Measurements from ENCODE around the gene CDK17.
A peak's percentile ranks its signal among the peaks of the same experiment; 100 is the strongest.
"Not testable (repeated sequence)": the region's sequence is repeated elsewhere in the genome, so short reads cannot be mapped to it uniquely, and the experiment has no call there.

CDK17 gene

DNA sequence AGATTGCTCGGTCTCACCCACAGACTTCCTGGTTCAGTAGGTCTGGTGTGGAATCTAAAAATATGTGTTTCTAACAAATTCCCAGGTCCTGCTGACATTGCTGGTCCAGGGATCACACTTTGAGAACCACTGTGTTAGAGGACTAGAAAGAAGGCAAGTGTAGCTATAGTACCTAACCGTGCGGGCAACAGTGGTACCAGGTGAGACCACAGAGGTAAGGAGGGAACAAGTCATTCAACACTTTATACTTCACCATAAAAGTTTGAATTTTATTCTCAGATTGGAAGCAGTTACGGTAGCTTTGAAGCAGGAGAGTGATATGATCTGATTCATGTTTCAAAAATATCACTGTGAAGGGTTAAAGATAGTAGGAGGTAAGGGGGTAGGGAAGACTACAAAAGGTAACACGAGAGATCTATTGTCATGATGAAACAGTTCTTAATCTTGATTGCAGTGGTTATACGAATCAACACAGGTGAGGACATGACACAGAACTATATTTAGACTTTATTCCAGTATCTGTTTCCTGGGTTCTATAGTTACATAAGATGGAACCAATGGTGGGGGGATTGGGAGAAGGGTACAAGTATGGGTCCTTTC, 73.5 kb downstream of the CDK17 start:
- no peaks in the 10 kb centered on the region for H3K4me1 ChIP-seq
- no peaks in the 10 kb centered on the region for H3K9me3 ChIP-seq
- no peak overlapping the region for H3K4me3 ChIP-seq
- DNase-seq (ENCODE audit: low spot score in 2 of 2), result no peak
- peaks cover 8% of the 10 kb centered on the region for H3K36me3 ChIP-seq (replicated peaks)
- in situ Hi-C loops (cut with MboI; ENCODE audit: low sequenced_read_pairs), result no loop called here
- no peaks in the 10 kb centered on the region for H3K27me3 ChIP-seq (ENCODE audit: low read depth)

DNA sequence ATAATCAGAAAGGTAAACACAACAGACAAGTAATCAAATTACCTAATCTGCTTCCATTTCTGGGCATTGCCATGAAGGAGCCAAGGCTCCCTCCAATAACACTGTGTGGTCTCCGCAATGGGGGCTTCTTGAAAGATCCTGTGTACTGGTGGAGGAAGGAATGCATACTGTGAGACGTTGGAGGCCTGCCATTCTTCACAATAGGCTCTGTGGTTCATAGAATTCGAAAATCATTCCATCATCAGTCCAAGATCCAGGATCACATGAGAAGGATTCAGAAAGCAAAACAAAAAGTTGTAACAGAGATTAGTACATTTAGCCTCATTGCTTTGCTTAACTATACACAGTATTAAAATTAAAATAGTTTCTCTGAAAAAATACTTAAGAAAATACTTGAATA, 76.3 kb downstream of the CDK17 start:
- Histone ChIP-seq H3K4me1 (no peaks in the 10 kb centered on the region), H3K9me3 (no peaks in the 10 kb centered on the region), H3K4me3 (no peak overlapping the region), H3K36me3 (replicated peaks) (peaks cover 6% of the 10 kb centered on the region), H3K27me3 (ENCODE audit: low read depth) (no peaks in the 10 kb centered on the region)
- in situ Hi-C loops (cut with MboI; ENCODE audit: low sequenced_read_pairs), result no loop called here
- DNase-seq (ENCODE audit: low spot score in 2 of 2), result no peak

DNA sequence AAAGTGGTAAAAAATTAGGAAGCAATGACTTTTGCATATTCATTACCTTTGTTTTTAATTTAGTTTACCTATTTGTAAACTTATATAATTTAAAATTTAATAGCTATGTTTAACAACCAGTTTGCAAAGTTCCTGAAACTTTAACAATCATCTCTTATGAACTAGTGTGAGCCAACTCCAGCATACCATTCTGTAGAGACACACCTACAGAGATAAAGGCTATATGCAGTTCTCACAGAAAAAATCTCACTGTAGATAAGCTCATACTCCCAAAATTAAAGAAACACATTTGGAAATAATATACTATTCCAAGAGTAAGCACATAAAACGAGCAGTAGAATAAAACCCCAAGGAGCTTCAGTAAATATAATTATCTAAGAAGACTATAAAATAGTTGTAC, 77.5 kb downstream of the CDK17 start:
- Histone ChIP-seq H3K27me3 (ENCODE audit: low read depth) (no peaks in the 10 kb centered on the region), H3K4me3 (no peak overlapping the region), H3K36me3 (replicated peaks) (peaks cover 6% of the 10 kb centered on the region), H3K9me3 (no peaks in the 10 kb centered on the region), H3K4me1 (no peaks in the 10 kb centered on the region)
- in situ Hi-C loops (cut with MboI; ENCODE audit: low sequenced_read_pairs), result no loop called here
- DNase-seq (ENCODE audit: low spot score in 2 of 2), result no peak

DNA sequence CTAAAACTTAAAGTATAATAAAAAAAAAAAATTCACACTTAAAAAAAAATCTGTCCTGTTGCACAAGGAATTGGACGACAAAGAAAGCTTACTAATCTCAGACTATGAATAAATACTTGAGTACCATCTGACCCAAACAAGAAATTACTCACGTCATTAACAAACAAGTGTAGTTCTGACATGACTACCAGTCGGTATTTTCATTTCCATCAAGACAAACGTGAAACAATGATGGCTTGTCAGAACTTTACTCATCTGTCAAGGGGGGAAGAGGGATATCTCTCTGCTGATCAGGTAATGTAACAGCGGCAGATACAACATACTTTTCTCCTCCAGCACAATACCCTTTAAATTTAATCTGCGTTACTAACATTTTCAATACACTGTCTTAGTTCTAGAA, 78.3 kb downstream of the CDK17 start:
- Histone ChIP-seq H3K27me3 (ENCODE audit: low read depth) (no peaks in the 10 kb centered on the region), H3K36me3 (replicated peaks) (peaks cover 5% of the 10 kb centered on the region), H3K4me3 (no peak overlapping the region), H3K9me3 (no peaks in the 10 kb centered on the region), H3K4me1 (no peaks in the 10 kb centered on the region)
- DNase-seq (ENCODE audit: low spot score in 2 of 2), result no peak
- in situ Hi-C loops (cut with MboI; ENCODE audit: low sequenced_read_pairs), result no loop called here

DNA sequence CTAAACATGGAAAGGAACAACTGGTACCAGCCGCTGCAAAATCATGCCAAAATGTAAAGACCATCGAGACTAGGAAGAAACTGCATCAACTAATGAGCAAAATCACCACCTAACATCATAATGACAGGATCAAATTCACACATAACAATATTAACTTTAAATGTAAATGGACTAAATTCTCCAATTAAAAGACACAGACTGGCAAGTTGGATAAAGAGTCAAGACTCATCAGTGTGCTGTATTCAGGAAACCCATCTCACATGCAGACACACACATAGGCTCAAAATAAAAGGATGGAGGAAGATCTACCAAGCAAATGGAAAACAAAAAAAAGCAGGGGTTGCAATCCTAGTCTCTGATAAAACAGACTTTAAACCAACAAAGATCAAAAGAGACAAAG, 82.4 kb downstream of the CDK17 start:
- H3K4me1 ChIP-seq; H3K9me3 ChIP-seq; DNase-seq (ENCODE audit: low spot score in 2 of 2); H3K36me3 ChIP-seq (replicated peaks); in situ Hi-C loops (cut with MboI; ENCODE audit: low sequenced_read_pairs); H3K4me3 ChIP-seq; H3K27me3 ChIP-seq (ENCODE audit: low read depth): not testable (repeated sequence)

DNA sequence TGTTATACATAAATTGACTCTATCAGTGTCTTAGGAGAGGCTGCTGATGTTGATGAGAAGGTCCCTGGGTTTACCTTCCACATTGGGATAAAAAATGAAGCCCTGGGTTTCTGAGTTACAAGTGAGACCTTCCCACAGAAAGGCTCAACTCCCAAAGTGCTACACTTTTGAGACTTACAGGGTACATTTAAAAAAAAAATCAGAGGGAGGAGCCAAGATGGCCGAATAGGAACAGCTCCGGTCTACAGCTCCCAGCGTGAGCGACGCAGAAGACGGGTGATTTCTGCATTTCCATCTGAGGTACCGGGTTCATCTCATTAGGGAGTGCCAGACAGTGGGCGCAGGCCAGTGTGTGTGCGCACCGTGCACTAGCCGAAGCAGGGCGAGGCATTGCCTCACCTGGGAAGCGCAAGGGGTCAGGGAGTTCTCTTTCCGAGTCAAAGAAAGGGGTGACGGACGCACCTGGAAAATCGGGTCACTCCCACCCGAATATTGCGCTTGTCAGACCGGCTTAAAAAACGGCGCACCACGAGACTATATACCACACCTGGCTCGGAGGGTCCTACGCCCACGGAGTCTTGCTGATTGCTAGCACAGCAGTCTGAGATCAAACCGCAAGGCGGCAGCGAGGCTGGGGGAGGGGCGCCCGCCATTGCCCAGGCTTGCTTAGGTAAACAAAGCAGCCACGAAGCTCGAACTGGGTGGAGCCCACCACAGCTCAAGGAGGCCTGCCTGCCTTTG, 84.3 kb downstream of the CDK17 start:
- H3K4me3 ChIP-seq, result peak overlapping the region; percentile 62
- DNase-seq (ENCODE audit: low spot score in 2 of 2), result peak in 1 of 2 experiments; percentile 23
- H3K4me1 ChIP-seq; H3K27me3 ChIP-seq (ENCODE audit: low read depth); in situ Hi-C loops (cut with MboI; ENCODE audit: low sequenced_read_pairs); H3K9me3 ChIP-seq; H3K36me3 ChIP-seq (replicated peaks): not testable (repeated sequence)

DNA sequence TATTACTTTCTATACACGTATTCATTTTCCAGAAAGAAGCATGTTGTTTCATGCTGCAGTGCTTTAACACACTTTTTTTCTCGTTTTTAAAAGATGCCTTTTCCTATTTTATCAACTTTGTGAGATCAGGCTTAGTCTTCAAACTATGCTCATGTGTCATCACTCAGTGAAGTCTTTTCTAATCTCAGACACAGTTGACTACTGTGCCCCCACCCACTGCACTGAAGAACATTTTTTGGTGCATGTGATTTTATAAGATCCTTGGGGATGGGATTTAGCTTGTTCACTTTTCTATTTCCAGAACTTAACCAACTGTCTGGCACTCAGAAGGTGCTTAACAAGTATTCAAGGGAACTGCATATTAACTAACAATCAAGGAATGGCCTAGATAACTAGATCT, 85.5 kb downstream of the CDK17 start:
- in situ Hi-C loops (cut with MboI; ENCODE audit: low sequenced_read_pairs), result no loop called here
- DNase-seq (ENCODE audit: low spot score in 2 of 2), result no peak
- Histone ChIP-seq H3K9me3 (no peaks in the 10 kb centered on the region), H3K4me3 (no peak overlapping the region), H3K36me3 (replicated peaks) (peaks cover 4% of the 10 kb centered on the region; the same call in 1 of the 2 replicates), H3K4me1 (0 out of 2 replicates have a peak, but pooled peaks cover 4% of the 10 kb centered on the region), H3K27me3 (ENCODE audit: low read depth) (no peaks in the 10 kb centered on the region)

DNA sequence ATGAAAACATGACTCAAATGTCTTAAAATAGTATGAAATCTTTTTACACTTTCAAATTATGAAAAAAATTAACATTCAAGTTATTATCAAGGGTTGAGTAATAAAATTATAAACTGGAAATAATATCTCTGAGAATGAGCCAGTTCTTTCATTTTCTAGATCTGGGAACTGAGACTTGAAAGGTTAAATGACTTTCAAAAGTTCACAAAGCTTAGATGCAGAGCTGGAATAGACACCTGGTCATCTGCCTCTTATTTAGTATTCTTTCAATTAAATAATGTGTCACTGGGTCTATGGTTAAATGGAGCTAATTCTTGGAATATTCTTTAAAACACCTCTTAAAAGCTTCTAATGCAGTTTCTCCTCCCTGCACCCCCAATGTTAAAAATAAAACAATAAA, 86.6 kb downstream of the CDK17 start:
- peaks cover 4% of the 10 kb centered on the region; the same call in 1 of the 2 replicates for H3K36me3 ChIP-seq (replicated peaks)
- no peak for DNase-seq (ENCODE audit: low spot score in 2 of 2)
- in situ Hi-C loops (cut with MboI; ENCODE audit: low sequenced_read_pairs), result no loop called here
- H3K4me3 ChIP-seq, result no peak overlapping the region
- 0 out of 2 replicates have a peak, but pooled peaks cover 4% of the 10 kb centered on the region for H3K4me1 ChIP-seq
- no peaks in the 10 kb centered on the region for H3K27me3 ChIP-seq (ENCODE audit: low read depth)
- no peaks in the 10 kb centered on the region for H3K9me3 ChIP-seq

DNA sequence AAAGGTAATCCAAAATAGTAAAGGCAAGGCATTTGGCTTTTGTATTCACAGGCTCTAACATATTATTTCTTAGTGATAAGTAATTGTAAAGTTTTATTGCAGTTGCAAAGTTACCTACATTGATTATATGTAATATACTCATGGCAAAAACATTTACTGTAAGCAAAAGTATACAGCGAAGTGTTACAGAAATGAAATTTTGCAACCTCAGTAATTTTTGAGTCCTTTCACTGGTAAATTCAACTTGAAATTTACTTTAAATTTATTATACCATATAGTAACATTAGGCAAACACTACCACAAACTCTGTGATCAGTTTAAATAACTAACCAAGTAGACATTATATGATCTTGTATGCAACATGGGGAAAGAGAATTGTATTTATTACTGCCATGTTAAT, 89.0 kb downstream of the CDK17 start:
- Histone ChIP-seq H3K36me3 (replicated peaks) (peaks cover 4% of the 10 kb centered on the region; the same call in 1 of the 2 replicates), H3K4me1 (0 out of 2 replicates have a peak, but pooled peaks cover 4% of the 10 kb centered on the region), H3K9me3 (no peaks in the 10 kb centered on the region), H3K27me3 (ENCODE audit: low read depth) (no peaks in the 10 kb centered on the region), H3K4me3 (no peak overlapping the region)
- in situ Hi-C loops (cut with MboI; ENCODE audit: low sequenced_read_pairs), result no loop called here
- DNase-seq (ENCODE audit: low spot score in 2 of 2), result no peak

DNA sequence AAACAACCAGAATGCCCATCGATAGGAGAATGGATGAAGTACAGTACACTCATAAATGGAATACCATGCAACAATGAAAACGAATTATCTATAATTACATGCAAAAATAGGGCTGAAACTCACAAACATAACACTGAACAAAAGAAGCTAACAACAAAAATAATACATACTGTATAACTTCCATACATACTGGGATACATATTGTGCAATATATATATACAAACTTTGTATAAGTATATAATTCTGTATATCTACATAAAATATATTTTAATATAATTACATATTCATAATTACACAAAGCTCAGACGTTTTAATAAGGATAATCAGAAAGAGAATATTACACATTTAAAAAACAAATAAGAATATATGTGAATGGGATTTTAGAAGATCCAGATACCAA, 90.2 kb downstream of the CDK17 start:
- no peaks in the 10 kb centered on the region for H3K27me3 ChIP-seq (ENCODE audit: low read depth)
- no peak overlapping the region for H3K4me3 ChIP-seq
- H3K9me3 ChIP-seq, result no peaks in the 10 kb centered on the region
- no peak for DNase-seq (ENCODE audit: low spot score in 2 of 2)
- in situ Hi-C loops (cut with MboI; ENCODE audit: low sequenced_read_pairs), result no loop called here
- peaks cover 4% of the 10 kb centered on the region; the same call in 1 of the 2 replicates for H3K36me3 ChIP-seq (replicated peaks)
- H3K4me1 ChIP-seq, result peaks cover under 1% of the 10 kb centered on the region

DNA sequence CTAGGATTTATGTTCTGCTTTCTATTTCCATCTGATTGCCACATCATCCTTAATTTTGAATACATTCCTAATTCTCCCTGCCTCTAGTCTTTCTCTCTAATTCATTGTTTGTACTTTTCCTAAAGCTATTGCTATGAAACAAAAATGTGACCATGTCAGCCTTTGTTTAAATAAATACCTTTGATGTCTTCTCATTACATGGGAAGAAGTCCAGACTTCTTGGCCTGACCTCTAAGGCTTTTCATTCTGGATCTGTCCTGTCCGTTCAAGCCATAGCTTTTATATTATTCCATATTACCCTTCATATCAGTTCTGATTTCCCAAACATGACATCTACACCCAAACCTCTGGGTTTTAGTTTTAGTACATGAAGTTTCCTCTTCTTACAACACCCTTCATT, 91.4 kb downstream of the CDK17 start:
- Histone ChIP-seq H3K9me3 (no peaks in the 10 kb centered on the region), H3K36me3 (replicated peaks) (peaks cover 4% of the 10 kb centered on the region; the same call in 1 of the 2 replicates), H3K4me1 (peaks cover 10% of the 10 kb centered on the region), H3K27me3 (ENCODE audit: low read depth) (no peaks in the 10 kb centered on the region), H3K4me3 (no peak overlapping the region)
- in situ Hi-C loops (cut with MboI; ENCODE audit: low sequenced_read_pairs), result no loop called here
- DNase-seq (ENCODE audit: low spot score in 2 of 2), result no peak

DNA sequence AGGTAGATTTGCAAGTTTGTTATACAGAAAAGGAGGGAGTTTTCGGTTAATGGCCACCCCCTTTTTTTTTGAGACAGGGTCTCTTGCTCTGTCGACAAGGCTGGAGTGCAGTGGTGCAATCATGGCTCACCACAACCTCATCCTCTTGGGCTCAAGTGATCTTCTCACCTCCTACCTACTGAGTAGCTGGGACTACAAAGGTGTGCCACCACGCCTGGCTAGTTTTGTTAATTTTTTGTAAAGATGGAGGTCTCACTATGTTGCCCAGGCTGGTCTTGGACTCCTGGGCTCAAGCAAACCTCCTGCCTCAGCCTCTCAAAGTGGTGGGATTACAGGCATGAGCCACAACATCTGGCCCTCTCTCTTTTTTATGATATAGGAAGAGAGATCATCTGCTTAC, 94.6 kb downstream of the CDK17 start:
- peaks cover 4% of the 10 kb centered on the region; the same call in 1 of the 2 replicates for H3K36me3 ChIP-seq (replicated peaks)
- in situ Hi-C loops (cut with MboI; ENCODE audit: low sequenced_read_pairs), result no loop called here

DNA sequence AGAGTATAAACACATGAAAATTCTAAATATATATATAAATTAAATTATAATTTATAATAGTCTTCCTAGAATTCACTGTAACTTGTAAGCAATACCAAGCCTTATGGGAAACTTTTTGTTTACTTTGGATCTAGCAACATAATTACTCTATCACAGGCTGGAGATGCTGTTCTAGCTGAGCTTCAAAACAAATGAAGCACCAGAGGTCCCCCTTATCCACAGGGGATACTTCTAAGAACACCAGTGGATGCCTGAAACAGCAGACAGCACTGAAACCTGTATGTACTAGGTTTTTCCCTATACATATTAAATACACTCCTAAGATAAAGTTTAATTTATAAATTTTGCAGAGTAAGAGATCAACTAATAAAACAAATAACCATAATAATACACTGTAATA, 96.6 kb downstream of the CDK17 start:
- Histone ChIP-seq H3K4me3 (no peak overlapping the region), H3K4me1 (peaks cover 23% of the 10 kb centered on the region), H3K36me3 (replicated peaks) (0 out of 2 replicates have a peak, but pooled peaks cover 4% of the 10 kb centered on the region), H3K27me3 (ENCODE audit: low read depth) (no peaks in the 10 kb centered on the region), H3K9me3 (no peaks in the 10 kb centered on the region)
- no peak for DNase-seq (ENCODE audit: low spot score in 2 of 2)
- in situ Hi-C loops (cut with MboI; ENCODE audit: low sequenced_read_pairs), result no loop called here

More for the DNA sequence above, 94.6 kb downstream of the CDK17 start:
- H3K27me3 ChIP-seq (ENCODE audit: low read depth), result no peaks in the 10 kb centered on the region
- H3K9me3 ChIP-seq, result no peaks in the 10 kb centered on the region
- peaks cover 23% of the 10 kb centered on the region for H3K4me1 ChIP-seq
- no peak overlapping the region for H3K4me3 ChIP-seq
- no peak for DNase-seq (ENCODE audit: low spot score in 2 of 2)

DNA sequence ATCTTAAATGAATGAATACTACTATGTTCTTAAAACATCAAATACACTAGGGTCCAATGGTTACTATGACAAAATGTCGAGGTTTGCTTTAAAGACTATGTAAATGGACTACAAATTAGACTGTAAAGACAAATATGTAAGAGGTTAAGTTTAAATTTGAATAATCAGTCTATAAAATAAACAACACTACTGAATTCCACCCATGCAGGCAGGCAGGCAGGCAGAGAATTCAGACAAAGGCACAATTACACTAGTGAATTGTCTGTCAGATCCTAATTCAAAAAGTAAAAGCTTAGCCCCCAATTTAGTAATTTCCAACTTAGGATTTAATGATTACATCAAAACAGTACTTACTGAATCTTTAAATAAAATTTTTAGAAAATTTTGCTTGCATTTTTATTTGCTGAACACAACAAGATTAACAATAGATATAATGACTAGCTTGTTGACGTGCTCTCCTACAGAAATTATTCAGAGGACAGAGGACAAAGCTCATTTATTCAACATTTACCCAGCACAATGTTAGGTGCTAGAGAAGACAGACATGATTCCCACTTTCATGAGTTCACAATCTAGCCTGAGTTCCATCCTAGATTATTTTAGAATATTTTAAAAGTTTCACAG, 97.4 kb downstream of the CDK17 start:
- peak; percentile 13 to 26 for DNase-seq (ENCODE audit: low spot score in 2 of 2)
- no peak overlapping the region for H3K4me3 ChIP-seq
- in situ Hi-C loops (cut with MboI; ENCODE audit: low sequenced_read_pairs), result no loop called here
- 0 out of 2 replicates have a peak, but pooled peaks cover 5% of the 10 kb centered on the region for H3K36me3 ChIP-seq (replicated peaks)
- H3K4me1 ChIP-seq, result peaks cover 23% of the 10 kb centered on the region
- H3K9me3 ChIP-seq, result no peaks in the 10 kb centered on the region
- no peaks in the 10 kb centered on the region for H3K27me3 ChIP-seq (ENCODE audit: low read depth)
